Measurements from ENCODE around the gene RFLNA.

- no peak for TF ChIP-seq POLR2A (IDR thresholded peaks at IDR 0.05; ENCODE audit: low read depth, low read length)
- TF ChIP-seq TAF1 (IDR thresholded peaks at IDR 0.05; ENCODE audit: borderline replicate concordance, low read depth, low read length) = no peak
Measured at GRCh38 chr12:124305776-124306685, 11.1 kb downstream of the RFLNA start.

Data from GM12892 (cell line).